Measurements from ENCODE around the gene ANGEL1.

GRCh38 chr14:76836029-76836630 is 23.4 kb upstream of the ANGEL1 start:
- no peak for TF ChIP-seq CTCF (IDR thresholded peaks at IDR 0.05)
- TF ChIP-seq POLR2A (IDR thresholded peaks at IDR 0.05; ENCODE audit: low read depth), result no peak
- no peak for TF ChIP-seq POLR2AphosphoS5 (IDR thresholded peaks at IDR 0.05)
